Stimulated activated CD4-positive, alpha-beta T cell treated with anti-CD3 and anti-CD28 coated beads, Interleukin-2, amount 100 ng/mL, for 24 hours (primary cell): ENCODE data around the gene SCAPER.
"Not testable (repeated sequence)": the region's sequence is repeated elsewhere in the genome, so short reads cannot be mapped to it uniquely, and the experiment has no call there.

Experiments
- DNase-seq, 2 donors: peaks; one replicate each; pipeline ENCODE4 v3.0.0-alpha.2; 2020

Gene SCAPER

DNA sequence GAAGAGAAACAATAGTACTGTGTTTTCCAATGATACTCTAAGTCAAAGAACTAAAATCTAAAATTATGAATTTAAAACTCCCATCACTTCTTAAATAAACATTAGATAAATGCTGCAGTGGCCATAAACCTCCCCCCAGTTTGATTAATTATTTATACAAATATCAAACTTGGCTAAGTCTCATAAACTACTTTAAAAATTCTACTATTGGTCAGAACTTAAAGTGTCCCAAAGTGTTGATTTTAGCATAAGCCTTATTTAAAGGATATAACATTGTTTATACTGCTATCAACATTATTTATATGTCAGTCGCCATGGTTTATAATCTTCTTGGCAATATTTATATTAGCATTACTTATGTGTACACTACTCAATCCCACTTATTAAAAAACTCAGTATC is 132.4 kb downstream of the SCAPER start:
- DNase-seq, result no peak

DNA sequence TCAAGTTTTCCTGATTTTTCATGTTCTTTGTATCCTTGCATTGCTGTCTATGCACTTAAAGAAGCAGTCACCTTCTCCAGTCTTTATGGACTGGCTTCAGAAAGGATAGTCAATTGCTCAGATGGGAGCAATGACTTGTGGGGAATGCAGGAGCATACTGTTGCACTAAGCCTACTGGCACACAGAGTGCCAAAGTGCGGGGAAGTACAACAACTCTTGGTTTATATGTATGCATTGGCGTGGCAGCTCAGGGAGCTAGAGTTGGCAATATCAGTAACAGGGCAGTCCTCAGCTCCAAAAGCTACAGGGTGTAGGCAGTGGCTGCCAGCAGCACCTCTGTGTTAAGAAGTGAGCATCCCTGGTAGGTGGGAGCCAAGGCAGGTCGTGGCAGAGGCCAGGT is 141.1 kb downstream of the SCAPER start:
- DNase-seq, result no peak

DNA sequence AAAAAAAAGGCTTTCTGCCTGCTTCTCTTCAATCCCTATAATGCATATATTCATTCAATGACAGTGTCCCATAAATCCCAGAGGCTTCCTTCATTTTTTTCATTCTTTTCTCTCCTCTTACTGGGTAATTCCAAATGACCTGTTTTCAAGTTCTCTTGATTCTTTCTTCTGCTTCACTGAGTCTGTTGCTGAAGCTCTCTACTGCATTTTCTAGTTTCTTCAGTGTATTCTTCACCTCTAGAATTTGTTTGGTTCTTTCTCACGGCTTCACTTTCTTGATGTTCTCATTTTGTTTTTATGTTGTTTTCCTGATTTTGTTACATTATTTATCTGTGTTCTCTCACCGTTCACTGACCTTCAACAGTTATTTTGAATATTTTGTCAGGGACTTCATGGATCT is 141.6 kb downstream of the SCAPER start:
- DNase-seq, result no peak

DNA sequence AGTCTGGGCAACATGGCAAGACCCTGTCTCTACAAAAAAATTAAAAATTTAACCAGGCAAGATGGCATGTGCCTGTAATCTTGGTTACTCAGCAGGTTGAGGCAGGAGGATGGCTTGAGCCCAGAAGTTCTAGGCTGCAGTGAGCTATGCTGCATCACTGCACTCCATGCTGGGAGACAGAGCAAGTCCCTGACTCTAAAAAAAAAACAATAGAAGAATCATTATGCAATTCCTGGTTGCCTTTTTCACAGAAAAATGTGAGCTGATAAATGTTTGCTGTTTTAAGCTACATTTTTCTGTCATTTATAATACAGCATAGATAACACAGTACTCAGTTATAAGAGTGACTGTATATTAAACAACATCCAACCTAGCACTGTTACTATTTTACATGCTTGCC is 148.8 kb downstream of the SCAPER start:
- no peak for DNase-seq

DNA sequence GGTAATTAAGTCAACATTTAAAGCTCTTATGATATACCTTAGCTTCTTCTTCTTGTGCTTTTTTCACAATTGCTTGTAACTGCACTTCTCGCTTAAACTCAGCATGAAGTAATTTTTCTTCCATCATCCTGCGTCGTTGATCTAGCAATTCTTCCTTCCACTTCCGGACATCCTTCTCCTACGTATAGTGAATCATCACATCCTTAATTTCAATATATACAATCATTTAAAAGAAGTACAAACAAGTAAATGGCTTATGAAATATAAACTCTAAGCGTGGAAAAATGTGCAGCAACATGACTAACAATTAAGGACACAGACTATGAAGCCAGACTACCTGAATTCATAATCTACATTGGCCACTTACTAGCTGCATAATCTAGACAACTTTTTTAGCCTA is 151.4 kb downstream of the SCAPER start:
- DNase-seq, result no peak

DNA sequence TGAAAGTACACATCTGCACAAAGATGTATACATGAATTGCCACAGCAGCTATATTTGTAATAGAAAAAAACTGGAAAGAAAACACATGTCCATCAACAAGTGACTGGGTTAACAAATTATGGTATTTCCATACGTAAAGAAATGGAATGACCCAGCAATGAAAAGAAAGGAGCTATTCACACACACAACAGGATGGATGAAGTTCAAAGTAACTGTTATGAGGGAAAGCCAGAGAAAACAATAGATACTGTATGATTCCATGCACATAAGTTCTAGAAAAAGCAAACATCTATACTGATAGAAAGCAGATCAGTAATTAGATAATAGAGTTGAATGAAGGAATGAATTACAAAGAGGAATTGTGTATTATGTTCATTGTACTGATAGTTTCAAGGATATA is 152.0 kb downstream of the SCAPER start:
- DNase-seq, result no peak

DNA sequence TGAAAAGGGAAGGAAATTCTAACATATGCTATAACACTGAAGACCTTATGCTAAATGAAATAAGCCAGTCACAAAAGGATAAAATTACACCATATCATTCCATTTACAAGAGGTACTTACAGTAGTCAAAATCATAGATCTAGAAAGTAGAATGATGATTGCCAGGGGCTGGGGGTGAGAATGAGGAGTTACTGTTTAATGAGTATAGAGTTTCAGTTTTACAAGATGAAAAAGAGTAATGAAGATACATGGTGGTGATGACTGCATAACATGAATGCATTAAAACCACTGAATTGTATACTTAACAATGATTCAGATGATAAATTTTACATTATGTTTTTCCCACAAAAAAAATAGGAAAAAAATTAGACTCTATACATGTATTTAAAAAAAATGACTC is 152.6 kb downstream of the SCAPER start:
- DNase-seq, result peak; percentile 17 to 31

DNA sequence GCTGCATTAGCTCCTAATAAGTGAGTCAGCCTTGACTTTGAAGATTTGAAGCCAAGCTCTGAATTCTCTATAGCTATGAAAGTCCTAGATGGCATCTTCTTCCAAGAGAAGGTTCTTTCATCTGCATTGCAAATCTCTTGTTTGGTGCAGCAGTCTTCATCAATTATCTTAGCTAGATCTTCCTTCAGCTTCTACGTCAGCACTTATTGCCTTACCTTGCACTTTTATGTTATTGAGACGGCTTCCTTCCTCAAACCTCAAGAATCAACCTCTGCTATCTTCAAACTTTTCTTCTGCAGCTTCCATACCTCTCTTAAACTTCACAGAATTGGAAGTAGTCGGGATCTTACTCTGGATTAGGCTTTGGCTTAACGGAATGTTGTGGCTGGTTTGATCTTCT is 167.6 kb downstream of the SCAPER start:
- DNase-seq, result no peak

DNA sequence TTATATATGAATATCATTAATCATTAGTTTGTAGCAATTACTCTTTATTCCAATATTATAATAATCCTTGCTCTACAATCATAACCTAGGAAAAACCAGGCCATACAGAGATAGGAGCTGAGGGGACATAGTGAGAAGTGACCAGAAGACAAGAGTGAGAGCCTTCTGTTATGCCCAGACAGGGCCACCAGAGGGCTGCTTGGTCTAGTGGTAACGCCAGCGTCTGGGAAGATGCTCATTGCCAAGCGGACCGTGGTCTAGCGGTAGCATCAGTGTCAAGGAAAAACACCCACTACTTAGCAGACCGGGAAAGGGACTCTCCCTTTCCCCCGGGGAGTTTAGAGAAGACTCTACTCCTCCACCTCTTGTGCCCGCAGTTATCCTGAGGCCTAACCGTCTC is 172.8 kb downstream of the SCAPER start:
- peak in 1 of 2 donors; percentile 14 for DNase-seq

DNA sequence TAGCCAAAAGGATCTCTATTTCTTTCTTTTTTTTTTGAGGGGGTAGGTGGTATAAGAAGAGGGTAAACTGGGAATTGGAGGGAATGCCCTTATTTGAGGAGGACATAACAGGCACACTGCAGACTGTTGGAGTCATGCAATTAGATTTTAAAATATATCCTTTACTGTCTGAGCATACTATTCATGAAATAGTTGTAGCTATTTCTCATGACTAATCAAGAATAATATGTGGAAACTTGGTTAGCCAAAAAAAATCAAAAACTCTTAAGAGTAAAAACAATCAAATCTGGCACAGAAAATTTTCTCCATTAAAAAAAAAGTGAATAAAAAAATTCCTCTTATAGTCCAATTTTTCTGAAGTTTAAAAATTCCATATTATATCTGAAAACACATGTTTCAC is 174.9 kb downstream of the SCAPER start:
- DNase-seq, result no peak

DNA sequence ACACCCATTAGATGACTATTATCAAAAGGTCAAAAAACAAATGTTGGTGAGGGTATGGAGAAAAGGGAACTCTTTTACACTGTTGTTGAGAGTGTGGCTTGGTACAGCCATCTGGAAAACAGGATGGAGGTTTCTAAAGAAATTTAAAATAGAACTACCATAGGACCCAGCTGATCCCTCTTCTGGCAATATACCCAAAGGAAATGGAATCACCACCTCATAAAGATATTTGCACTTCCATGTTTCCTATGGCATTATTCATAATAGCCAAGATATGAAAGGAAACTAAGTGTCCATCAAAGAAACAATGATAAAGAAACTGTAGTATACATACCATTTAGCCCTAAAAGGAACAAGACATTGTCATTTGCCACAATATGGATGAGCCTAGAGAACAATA is 186.3 kb downstream of the SCAPER start:
- DNase-seq, result no peak

DNA sequence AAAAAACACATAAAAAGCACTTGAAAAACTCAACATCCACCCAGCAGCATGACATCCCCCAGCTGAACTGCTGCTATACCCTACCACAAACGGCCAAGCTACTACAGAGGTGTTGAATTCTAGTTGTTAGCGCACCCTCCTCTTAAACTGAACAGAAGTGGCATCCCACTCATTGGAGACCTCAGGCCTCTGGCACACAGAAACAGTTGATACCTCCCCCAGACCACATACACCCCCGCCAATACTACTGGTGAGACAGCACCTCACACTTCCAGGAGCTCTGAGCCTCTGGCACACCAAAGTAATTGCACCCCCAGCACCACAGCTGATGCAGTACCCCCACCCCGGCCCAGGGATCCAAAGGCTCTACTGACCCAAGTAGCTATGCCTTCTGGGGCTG is 190.2 kb downstream of the SCAPER start:
- no peak for DNase-seq

DNA sequence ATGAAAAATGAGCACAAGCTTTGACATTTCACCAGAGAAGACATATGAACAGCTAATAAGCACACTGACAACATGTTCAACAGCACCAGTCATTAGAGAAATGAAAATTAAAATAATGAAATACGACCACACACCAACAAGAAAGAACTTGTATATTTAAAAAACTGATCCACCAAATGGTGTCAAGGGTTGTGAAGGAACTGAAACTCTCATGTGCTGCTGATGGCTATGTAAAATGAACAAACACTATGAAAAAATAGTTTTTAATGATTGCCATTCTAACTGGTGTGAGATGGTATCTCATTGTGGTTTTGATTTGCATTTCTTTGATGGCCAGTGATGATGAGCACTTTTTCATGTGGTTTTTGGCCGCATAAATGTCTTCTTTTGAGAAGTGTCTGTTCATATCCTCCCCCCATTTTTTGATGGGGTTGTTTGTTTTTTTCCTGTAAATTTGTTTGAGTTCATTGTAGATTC is 193.8 kb downstream of the SCAPER start:
- no peak for DNase-seq

DNA sequence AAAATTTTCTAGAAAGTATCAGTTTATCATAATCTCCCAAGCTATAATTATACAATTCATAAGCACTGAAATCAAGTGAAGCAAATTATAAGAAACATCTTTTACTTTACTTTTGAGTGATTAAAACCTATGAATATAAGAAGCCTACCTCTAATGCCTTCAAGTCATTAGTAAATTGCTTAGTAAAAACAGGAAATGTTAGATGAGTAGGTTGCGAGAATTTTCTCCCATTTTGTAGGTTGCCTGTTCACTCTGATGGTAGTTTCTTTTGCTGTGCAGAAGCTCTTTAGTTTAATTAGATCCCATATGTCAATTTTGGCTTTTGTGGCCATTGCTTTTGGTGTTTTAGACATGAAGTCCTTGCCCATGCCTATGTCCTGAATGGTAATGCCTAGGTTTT is 201.1 kb downstream of the SCAPER start:
- DNase-seq, result not testable (repeated sequence)

DNA sequence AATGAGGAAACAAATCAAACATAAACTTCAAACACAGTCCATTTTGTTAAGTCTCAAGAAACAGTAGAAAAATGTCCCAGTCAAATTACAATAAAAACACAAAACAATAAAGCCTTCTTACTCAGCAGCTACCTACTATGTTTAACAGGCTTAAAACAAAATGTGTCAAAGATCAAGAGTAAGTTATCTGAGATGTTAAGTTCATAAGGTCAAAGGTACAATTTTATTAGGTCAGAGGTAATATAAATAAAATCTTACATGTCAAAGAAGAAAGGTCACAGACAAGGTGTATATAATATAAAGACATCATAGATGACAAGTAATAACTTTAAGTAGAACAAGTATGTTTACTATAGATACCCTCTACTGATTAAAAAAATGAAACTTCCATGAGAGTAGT is 208.3 kb downstream of the SCAPER start:
- no peak for DNase-seq

DNA sequence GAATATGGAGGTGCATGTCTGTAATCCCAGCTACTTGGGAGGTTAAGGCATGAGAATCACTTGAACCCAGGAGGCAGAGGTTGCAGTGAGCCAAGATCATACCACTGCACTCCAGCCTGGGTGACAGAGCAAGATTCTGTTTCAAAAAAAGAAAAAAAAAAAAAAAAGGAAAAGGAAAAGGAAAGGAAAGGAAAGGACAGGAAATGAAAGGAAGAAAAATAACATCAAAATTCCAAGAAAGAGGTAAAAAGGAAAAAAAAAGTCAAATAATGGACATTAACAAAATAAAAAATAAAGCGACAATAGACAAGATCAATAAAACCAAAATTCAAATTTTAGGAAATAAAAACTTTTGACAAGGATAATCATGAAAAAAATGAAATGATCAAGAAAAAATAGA is 212.6 kb downstream of the SCAPER start:
- DNase-seq, result not testable (repeated sequence)

DNA sequence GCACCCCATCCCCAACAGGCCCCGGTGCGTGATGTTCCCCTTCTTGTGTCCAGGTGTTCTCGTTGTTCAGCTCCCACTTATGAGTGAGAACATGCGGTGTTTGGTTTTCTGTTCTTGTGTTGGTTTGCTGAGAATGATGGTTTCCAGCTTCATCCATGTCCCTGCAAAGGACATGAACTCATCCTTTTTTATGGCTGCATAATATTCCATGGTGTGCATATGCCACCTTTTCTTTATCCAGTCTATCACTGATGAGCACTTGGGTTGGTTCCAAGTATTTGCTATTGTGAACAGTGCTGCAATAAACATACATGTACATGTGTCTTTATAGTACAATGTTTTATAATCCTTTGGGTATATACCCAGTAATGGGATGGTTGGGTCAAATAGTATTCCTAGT is 217.5 kb downstream of the SCAPER start:
- DNase-seq, result not testable (repeated sequence)

DNA sequence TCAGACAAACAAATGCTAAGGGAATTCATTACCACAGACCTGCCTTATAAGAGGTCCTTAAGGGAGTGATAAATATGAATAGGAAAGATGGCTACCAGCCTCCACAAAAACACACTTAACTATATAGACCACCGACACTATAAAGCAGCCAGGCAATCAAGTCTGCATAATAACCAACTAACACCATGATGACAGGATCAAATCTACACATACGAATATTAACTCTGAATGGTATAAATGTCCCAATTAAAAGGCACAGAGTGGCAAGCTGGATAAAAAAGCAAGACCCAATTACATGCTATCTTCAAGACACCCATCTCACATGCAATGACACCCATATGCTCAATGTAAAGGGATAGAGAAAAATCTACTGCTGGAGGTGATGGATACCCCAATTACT is 221.1 kb downstream of the SCAPER start:
- no peak for DNase-seq

DNA sequence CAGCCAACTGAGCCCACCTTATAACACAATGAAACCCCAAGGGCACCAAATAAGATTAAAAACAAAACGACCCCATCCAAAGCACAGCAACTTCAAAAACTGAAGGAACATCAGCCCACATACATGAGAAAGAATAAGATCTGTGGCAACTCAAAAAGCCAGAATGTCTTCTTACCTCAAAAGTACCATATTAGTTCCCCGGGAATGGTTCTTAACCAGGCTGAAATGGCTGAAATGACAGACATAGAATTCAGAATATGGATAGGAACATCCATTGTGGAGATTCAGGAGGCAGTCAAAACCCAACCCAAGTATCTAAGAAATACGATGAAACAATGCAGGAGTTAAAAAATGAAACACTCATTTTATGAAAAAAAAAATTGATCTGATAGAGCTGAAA is 222.3 kb downstream of the SCAPER start:
- DNase-seq, result no peak

DNA sequence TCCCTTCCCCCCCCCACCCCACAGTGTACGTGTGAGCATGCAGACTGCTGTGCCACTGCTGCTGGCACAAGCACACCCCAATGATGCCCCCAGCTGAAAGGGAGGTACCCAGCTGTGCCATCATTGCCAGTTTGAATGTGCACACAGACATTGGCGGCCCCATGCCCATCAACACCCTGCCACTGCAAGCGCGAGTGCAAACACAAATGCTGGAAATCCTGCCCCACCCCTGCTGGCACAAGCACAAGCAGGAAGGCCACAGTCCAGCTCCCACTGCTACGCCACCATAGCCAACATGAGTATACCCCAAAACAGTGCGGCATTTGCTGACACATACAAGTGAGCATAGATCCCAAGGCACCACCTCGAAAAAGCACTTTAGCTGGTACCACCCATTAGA is 222.9 kb downstream of the SCAPER start:
- DNase-seq, result no peak

DNA sequence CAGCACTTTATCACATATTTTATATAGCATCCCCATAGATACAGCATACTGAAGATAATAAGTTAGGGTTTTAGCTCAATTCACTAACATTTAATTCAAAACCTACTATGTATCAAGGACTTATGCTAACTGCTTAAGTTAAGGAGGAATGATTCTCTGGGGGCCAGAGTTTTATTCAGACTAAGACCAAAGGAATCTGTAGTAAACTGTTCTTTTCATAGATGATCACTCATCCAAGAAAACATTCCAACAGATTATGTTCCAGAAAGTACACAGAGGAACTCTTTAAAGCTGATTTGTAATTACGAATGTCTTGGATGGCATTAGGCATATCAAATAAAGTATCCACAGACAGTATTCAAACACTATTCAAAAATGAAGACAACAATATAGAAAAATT is 226.4 kb downstream of the SCAPER start:
- no peak for DNase-seq

DNA sequence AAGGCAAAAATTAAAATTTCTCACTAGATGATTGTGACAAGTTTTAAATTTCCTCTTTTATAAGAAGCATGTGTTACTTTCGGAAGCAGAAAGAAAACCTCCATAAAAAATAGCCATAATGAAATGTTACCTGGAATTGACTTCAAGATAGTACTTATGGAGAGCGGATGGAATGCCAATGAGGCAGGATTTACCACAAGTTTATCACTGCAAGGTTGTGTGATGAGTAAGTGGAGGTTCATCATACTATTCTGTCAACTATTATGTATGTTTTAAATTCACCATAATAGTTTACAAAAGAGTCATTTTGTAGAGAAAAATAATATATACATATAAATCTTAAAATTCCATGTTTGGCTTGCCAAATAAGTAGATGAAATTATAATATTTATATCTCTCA is 230.3 kb downstream of the SCAPER start:
- no peak for DNase-seq

DNA sequence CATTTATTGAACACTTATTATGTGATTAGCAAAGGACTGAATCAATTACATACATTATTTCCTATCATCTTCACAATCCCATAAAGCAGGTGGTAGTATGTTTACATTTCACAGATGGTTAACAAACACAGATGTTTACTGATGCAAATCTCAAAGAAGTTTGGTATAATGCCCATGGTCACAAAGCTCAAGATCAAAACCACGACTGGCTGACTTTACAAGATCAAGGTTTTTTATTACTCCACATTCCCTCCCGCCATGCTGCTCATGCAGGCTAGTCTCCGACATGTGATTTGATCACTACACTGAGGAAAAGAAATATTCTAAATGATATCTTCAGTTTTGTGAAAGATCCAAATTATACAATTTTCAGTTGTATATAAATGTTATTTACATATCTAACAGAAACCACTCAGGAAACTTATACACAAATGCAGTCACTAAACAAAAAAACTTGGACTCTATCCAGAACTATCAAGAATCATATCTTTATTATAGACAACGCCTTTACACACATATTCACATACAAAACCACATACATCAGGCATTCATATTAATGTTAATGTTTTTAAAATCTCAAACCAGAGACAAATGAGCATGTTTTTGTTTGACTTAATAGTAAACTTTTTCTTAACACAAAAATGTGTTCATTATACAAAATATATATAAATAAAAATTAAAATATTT is 235.5 kb downstream of the SCAPER start:
- DNase-seq, result no peak

DNA sequence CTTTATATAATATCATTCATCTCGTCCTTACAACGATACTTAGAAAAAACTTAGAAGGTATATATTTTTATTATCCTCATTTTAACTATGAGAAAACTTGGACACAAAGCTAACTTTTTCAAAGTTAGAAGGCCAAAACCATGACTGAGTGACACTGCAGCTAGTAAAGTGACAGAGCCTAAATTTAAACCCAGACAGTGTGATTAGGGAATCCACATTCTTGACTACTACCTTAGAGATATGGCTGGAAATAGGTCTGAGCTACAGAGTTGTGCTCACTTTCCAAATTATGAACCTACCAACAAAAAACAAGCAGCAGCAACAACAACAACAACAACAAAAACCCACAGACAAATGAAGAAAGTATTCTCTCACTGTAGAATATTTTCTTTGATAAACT is 236.2 kb downstream of the SCAPER start:
- DNase-seq, result no peak

DNA sequence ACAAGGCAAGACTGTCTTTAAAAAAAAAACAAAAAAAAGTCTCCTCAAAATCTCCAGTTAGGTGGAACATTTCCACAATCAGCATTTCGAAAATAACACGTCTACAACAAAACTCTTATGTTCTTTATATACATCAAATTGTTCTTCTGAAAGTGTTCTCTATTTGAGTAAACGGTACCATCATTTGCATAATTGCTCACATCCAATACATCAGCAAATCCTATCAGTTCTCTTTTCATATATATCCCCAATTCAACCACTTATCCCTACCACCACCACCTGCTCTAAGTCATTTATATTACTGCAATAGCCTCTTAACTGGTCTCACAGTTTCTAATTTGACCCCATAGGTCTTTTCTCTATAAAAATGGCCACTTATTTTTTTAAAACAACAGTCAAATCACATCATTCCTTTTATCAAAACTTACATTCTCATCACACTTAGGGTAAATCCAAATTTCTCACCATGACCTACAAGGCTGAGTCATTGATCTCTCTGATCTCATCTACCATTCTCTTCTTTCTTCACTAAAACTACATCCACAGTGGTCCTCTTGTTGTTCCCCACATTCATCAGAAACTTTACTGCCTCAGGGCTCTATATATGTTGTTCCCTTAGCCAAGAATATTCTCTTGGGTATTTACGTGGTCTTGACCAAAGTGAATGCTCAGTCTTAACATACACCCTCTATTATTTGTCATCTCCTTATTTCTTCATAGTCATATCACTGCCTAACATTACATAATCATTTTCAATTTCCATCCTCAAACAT is 237.0 kb downstream of the SCAPER start:
- DNase-seq, result no peak
